ENCODE measurements around the gene SETBP1.

Gene SETBP1

GRCh38 chr18:44680273-44681075, at the start of gene SETBP1:
TSS of gene SETBP1 (plus strand) at chr18:44680888. CDS start at chr18:44701347, 20,459 bp downstream.
- peak; percentile 4 for DNase-seq

- DNase-seq: no peak
Observed at GRCh38 chr18:44632469-44633145, 48.1 kb upstream of the SETBP1 start.

- no peak for DNase-seq
Observed at GRCh38 chr18:44635546-44635945, 45.1 kb upstream of the SETBP1 start.

- DNase-seq: no peak
Observed at GRCh38 chr18:44636241-44636640, 44.4 kb upstream of the SETBP1 start.

GRCh38 chr18:44637210-44638033, 43.3 kb upstream of the SETBP1 start:
- no peak for DNase-seq

- DNase-seq: no peak
Observed at GRCh38 chr18:44638034-44638540, 42.6 kb upstream of the SETBP1 start.

- no peak for DNase-seq
Observed at GRCh38 chr18:44638811-44639210, 41.9 kb upstream of the SETBP1 start.

- DNase-seq: no peak
Observed at GRCh38 chr18:44643004-44643403, 37.7 kb upstream of the SETBP1 start.

GRCh38 chr18:44651478-44651877, 29.2 kb upstream of the SETBP1 start:
- peak; percentile 7 for DNase-seq

GRCh38 chr18:44651918-44652572, 28.6 kb upstream of the SETBP1 start:
- no peak for DNase-seq

GRCh38 chr18:44652722-44653121, 28.0 kb upstream of the SETBP1 start:
- no peak for DNase-seq

- DNase-seq: peak; percentile 16
Observed at GRCh38 chr18:44654573-44654972, 26.1 kb upstream of the SETBP1 start.

GRCh38 chr18:44655435-44655834, 25.3 kb upstream of the SETBP1 start:
- DNase-seq: no peak

GRCh38 chr18:44659771-44660170, 20.9 kb upstream of the SETBP1 start:
- DNase-seq: no peak

GRCh38 chr18:44668270-44668975, 12.3 kb upstream of the SETBP1 start:
- no peak for DNase-seq

GRCh38 chr18:44671914-44672313, 8.8 kb upstream of the SETBP1 start:
- DNase-seq: no peak

- no peak for DNase-seq
Observed at GRCh38 chr18:44672506-44672905, 8.2 kb upstream of the SETBP1 start.

GRCh38 chr18:44673256-44673880, 7.3 kb upstream of the SETBP1 start:
- no peak for DNase-seq

GRCh38 chr18:44677933-44678332, 2.8 kb upstream of the SETBP1 start:
- DNase-seq: no peak

- DNase-seq: no peak
Observed at GRCh38 chr18:44678725-44679055, 2.0 kb upstream of the SETBP1 start.

GRCh38 chr18:44679056-44679913, 1.4 kb upstream of the SETBP1 start:
- DNase-seq: peak; percentile 52

Measured in T1000 (cell line).